A204.1 (cell line): ENCODE measurements around the gene RPP14.

Experiments
- FAIRE-seq: peaks from 2 replicates; lab custom pipeline; 2012; peaks lifted over from hg19 to GRCh38; lab: Jason Lieb, UNC

The RPP14 gene

GRCh38 chr3:58291671-58292338 is 14.2 kb upstream of the RPP14 start:
- FAIRE-seq = no peak

- FAIRE-seq = no peak
Measured at GRCh38 chr3:58292866-58293265, 13.2 kb upstream of the RPP14 start.

- no peak for FAIRE-seq
Measured at GRCh38 chr3:58293516-58293915, 12.5 kb upstream of the RPP14 start.

- FAIRE-seq = no peak
Measured at GRCh38 chr3:58296269-58296668, 9.8 kb upstream of the RPP14 start.

- FAIRE-seq = no peak
Measured at GRCh38 chr3:58296843-58297242, 9.2 kb upstream of the RPP14 start.

GRCh38 chr3:58298190-58298589 is 7.9 kb upstream of the RPP14 start:
- no peak for FAIRE-seq

GRCh38 chr3:58299075-58299474 is 7.0 kb upstream of the RPP14 start:
- no peak for FAIRE-seq

- peak; percentile 89 for FAIRE-seq
Measured at GRCh38 chr3:58299839-58300516, 6.1 kb upstream of the RPP14 start.

- peak; percentile 61 for FAIRE-seq
Measured at GRCh38 chr3:58307639-58308215, 1.7 kb downstream of the RPP14 start.

- FAIRE-seq = no peak
Measured at GRCh38 chr3:58308728-58309127, 2.7 kb downstream of the RPP14 start.

- FAIRE-seq = no peak
Measured at GRCh38 chr3:58317811-58318210, 11.8 kb downstream of the RPP14 start.

- FAIRE-seq = no peak
Measured at GRCh38 chr3:58321791-58322190, 15.7 kb downstream of the RPP14 start.

GRCh38 chr3:58322793-58323192 is 16.7 kb downstream of the RPP14 start:
- FAIRE-seq = no peak

- no peak for FAIRE-seq
Measured at GRCh38 chr3:58323529-58324390, 17.7 kb downstream of the RPP14 start.

GRCh38 chr3:58324391-58325390 is 18.6 kb downstream of the RPP14 start:
- FAIRE-seq = no peak

- FAIRE-seq = no peak
Measured at GRCh38 chr3:58325525-58325992, 19.5 kb downstream of the RPP14 start.

- no peak for FAIRE-seq
Measured at GRCh38 chr3:58326267-58326900, 20.3 kb downstream of the RPP14 start.

GRCh38 chr3:58329150-58329921 is 23.3 kb downstream of the RPP14 start:
- no peak for FAIRE-seq

GRCh38 chr3:58329922-58330413 is 23.9 kb downstream of the RPP14 start:
- FAIRE-seq = no peak

GRCh38 chr3:58331593-58332152 is 25.6 kb downstream of the RPP14 start:
- FAIRE-seq = no peak
